IMR-90 (cell line): ENCODE data around the gene PMEPA1. TPM values are rescaled to one million over a fixed set of nuclear protein-coding genes. Genes with fewer than 3 reads are reported as not detected.

Experiments used
- ATAC-seq: fragments of 200-7000 bp; cut with Tn5 transposase; 2 replicates; pipeline ENCODE4 v1.9.1; 2020; ENCODE audit warnings: low read depth, mild to moderate bottlenecking, moderate library complexity
- BruUV-seq: library from RNA; stranded (reverse); fragments of 400-500 nt; replicated peaks from 2 replicates; lab custom pipeline; 2021; lab: Mats Ljungman, UMichigan
- CTCF ChIA-PET: fragments of 300-600 bp; formaldehyde crosslinking; extraction: SDS; loops from one replicate; lab custom pipeline; 2021; ENCODE audit warnings: antibody characterized with exemption; lab: Yijun Ruan, JAX
- POLR2A ChIA-PET: fragments of 300-600 bp; sonication (Branson Sonifier 250); formaldehyde crosslinking; loops from one replicate; lab custom pipeline; 2022; ENCODE audit warnings: antibody characterized with exemption; ENCODE audit not compliant: unreplicated experiment; lab: Charles Lee
- DNase-seq: peaks from one replicate; pipeline ENCODE4 v3.0.0; 2013
- H2AFZ ChIP-seq: replicated peaks from 2 replicates; pipeline ENCODE3; 2013; ENCODE audit warnings: low read length, mild to moderate bottlenecking; ENCODE audit not compliant: poor library complexity
- H2AK5ac ChIP-seq: 2 replicates; pipeline ENCODE4 v1.6.1; 2013; ENCODE audit warnings: low read depth, low read length, inconsistent platforms
- H2AK9ac ChIP-seq: replicated peaks from 2 replicates; pipeline ENCODE3; 2013; ENCODE audit warnings: mild to moderate bottlenecking, low read depth, low read length, moderate library complexity; ENCODE audit not compliant: poor library complexity
- H2BK120ac ChIP-seq: 2 replicates; pipeline ENCODE4 v1.6.1; 2013; ENCODE audit warnings: low read depth, low read length, inconsistent platforms
- H2BK15ac ChIP-seq: 3 replicates; pipeline ENCODE4 v1.6.1; 2013; ENCODE audit warnings: low read depth, low read length, inconsistent platforms
- H2BK20ac ChIP-seq: 2 replicates; pipeline ENCODE4 v1.6.1; 2013; ENCODE audit warnings: low read depth, mild to moderate bottlenecking, inconsistent platforms, low read length, moderate library complexity
- H2BK5ac ChIP-seq: 2 replicates; pipeline ENCODE4 v1.6.1; 2013; ENCODE audit warnings: mild to moderate bottlenecking, low read depth, low read length, inconsistent platforms; ENCODE audit not compliant: poor library complexity, severe bottlenecking
- H3K14ac ChIP-seq: replicated peaks from 2 replicates; pipeline ENCODE4 v1.6.1; 2013; ENCODE audit warnings: low read depth, low read length, inconsistent platforms
- H3K18ac ChIP-seq: 2 replicates; pipeline ENCODE4 v1.6.1; 2013; ENCODE audit warnings: low read depth, low read length, control low read depth
- H3K23ac ChIP-seq: 2 replicates; pipeline ENCODE4 v1.6.1; 2013; ENCODE audit warnings: low read depth, low read length, inconsistent platforms
- H3K27ac ChIP-seq: 2 replicates; pipeline ENCODE4 v1.5.1; 2013; ENCODE audit warnings: mild to moderate bottlenecking, control low read depth, low read length; ENCODE audit not compliant: insufficient read depth
- H3K27me3 ChIP-seq: 2 replicates; pipeline ENCODE4 v1.6.1; 2013; ENCODE audit warnings: low read length; ENCODE audit not compliant: control insufficient read depth, insufficient read depth
- H3K36me3 ChIP-seq: 2 replicates; pipeline ENCODE4 v1.6.1; 2013; ENCODE audit warnings: low read length, mixed read lengths; ENCODE audit not compliant: control insufficient read depth, insufficient read depth
- H3K4ac ChIP-seq: 2 replicates; pipeline ENCODE4 v1.6.1; 2013; ENCODE audit warnings: low read depth, low read length, inconsistent platforms
- H3K4me1 ChIP-seq: 2 replicates; pipeline ENCODE4 v1.6.1; 2013; ENCODE audit warnings: low read length, mixed read lengths; ENCODE audit not compliant: control insufficient read depth, insufficient read depth
- H3K4me2 ChIP-seq: 2 replicates; pipeline ENCODE4 v1.6.1; 2013; ENCODE audit warnings: low read depth, mild to moderate bottlenecking, control low read depth, low read length, moderate library complexity
- H3K4me3 ChIP-seq: 2 replicates; pipeline ENCODE4 v1.5.1; 2013; ENCODE audit warnings: low read depth, mild to moderate bottlenecking, control low read depth, low read length, moderate library complexity; ENCODE audit not compliant: insufficient read depth
- H3K56ac ChIP-seq: 2 replicates; pipeline ENCODE4 v1.6.1; 2013; ENCODE audit warnings: low read length, inconsistent platforms; ENCODE audit not compliant: insufficient read depth; ENCODE audit errors: extremely low read depth
- H3K79me1 ChIP-seq, 2 experiments: 2 replicates each; pipeline ENCODE4 v1.6.1; 2013; ENCODE audit warnings: low read length in 2 of 2, inconsistent platforms in 1 of 2, low read depth in 1 of 2
- H3K9ac ChIP-seq: 2 replicates; pipeline ENCODE4 v1.6.1; 2013; ENCODE audit warnings: low read depth, low read length, control low read depth
- H3K9me1 ChIP-seq: 2 replicates; pipeline ENCODE4 v1.6.1; 2013; ENCODE audit warnings: low read length, inconsistent platforms; ENCODE audit not compliant: insufficient read depth
- H3K9me3 ChIP-seq: 2 replicates; pipeline ENCODE4 v1.6.1; 2013; ENCODE audit warnings: low read length; ENCODE audit not compliant: control insufficient read depth, insufficient read depth
- H4K20me1 ChIP-seq: 2 replicates; pipeline ENCODE4 v1.6.1; 2013; ENCODE audit warnings: low read length, inconsistent platforms; ENCODE audit not compliant: insufficient read depth
- H4K5ac ChIP-seq: 2 replicates; pipeline ENCODE4 v1.6.1; 2013; ENCODE audit warnings: mild to moderate bottlenecking, low read depth, low read length, control low read depth
- H4K8ac ChIP-seq, 2 experiments: 2 replicates each; pipeline ENCODE4 v1.6.1; 2013; ENCODE audit warnings: low read depth in 2 of 2, low read length in 2 of 2, control low read depth in 1 of 2, inconsistent platforms in 1 of 2
- H4K91ac ChIP-seq: 2 replicates; pipeline ENCODE4 v1.6.1; 2013; ENCODE audit warnings: low read depth, low read length, inconsistent platforms; ENCODE audit not compliant: insufficient read depth
- BHLHE40 ChIP-seq: fragments of 150-350 bp; IDR thresholded peaks from 2 replicates; pipeline ENCODE4 v1.6.1; 2016; ENCODE audit warnings: mild to moderate bottlenecking, low read depth, low read length
- CHD1 ChIP-seq: IDR thresholded peaks from 2 replicates; pipeline ENCODE4 v1.6.1; 2012; ENCODE audit warnings: low read depth, low read length, improper control_type of control experiment
- FOS ChIP-seq: fragments of 150-350 bp; IDR thresholded peaks from 2 replicates; pipeline ENCODE4 v1.6.1; 2016; ENCODE audit warnings: low read depth, low read length
- MAZ ChIP-seq: IDR thresholded peaks from 2 replicates; pipeline ENCODE4 v1.6.1; 2012; ENCODE audit warnings: low read depth, mild to moderate bottlenecking, low read length, improper control_type of control experiment, moderate library complexity, borderline replicate concordance
- MXI1 ChIP-seq: IDR thresholded peaks from 2 replicates; pipeline ENCODE4 v1.6.1; 2012; ENCODE audit warnings: low read depth, mild to moderate bottlenecking, low read length, moderate library complexity, borderline replicate concordance
- NFE2L2 ChIP-seq: fragments of 150-350 bp; IDR thresholded peaks from 2 replicates; pipeline ENCODE4 v1.6.1; 2016; ENCODE audit warnings: low read depth, mild to moderate bottlenecking, low read length
- POLR2A ChIP-seq: IDR thresholded peaks from 2 replicates; pipeline ENCODE4 v1.6.1; 2012; ENCODE audit warnings: mild to moderate bottlenecking, low read depth, low read length
- RAD21 ChIP-seq: IDR thresholded peaks from 2 replicates; pipeline ENCODE4 v1.6.1; 2012; ENCODE audit warnings: low read length, improper control_type of control experiment
- RCOR1 ChIP-seq: IDR thresholded peaks from 2 replicates; pipeline ENCODE4 v1.6.1; 2012; ENCODE audit warnings: mild to moderate bottlenecking, low read length, improper control_type of control experiment; ENCODE audit not compliant: insufficient replicate concordance
- RFX5 ChIP-seq: IDR thresholded peaks from 2 replicates; pipeline ENCODE4 v1.8.0; 2012; ENCODE audit warnings: low read depth, mild to moderate bottlenecking, low read length, moderate library complexity
- SMC3 ChIP-seq: fragments of 150-350 bp; IDR thresholded peaks from 2 replicates; pipeline ENCODE4 v1.6.1; 2016; ENCODE audit warnings: low read depth, mild to moderate bottlenecking, antibody characterized with exemption, low read length, moderate library complexity
- WGBS, 2 experiments: methylation state at CpG; one replicate each; pipeline versions ENCODE4 v1.1.5 to v1.1.7; 2013; ENCODE audit warnings: missing lambda C conversion rate in 2 of 2; ENCODE audit not compliant: insufficient read length in 1 of 2; ENCODE audit errors: extremely low coverage in 2 of 2; 5-methylcytosine and 5-hydroxymethylcytosine counted together
- dilution Hi-C: fragments of 300-500 bp; cut with HindIII; formaldehyde crosslinking; loops from one replicate; pipeline ENCODE4 v1.14.3; 2018; ENCODE audit warnings: low sequenced_read_pairs; ENCODE audit not compliant: unreplicated experiment
- in situ Hi-C: fragments of 300-500 bp; cut with MboI; formaldehyde crosslinking; loops from 3 replicates; pipeline ENCODE4 v1.14.3; 2019; ENCODE audit warnings: low sequenced_read_pairs, inconsistent platforms, mixed read lengths
- intact Hi-C: fragments of 100-400 bp; cut with micrococcal nuclease; formaldehyde crosslinking; loops from 2 replicates; pipeline ENCODE4 v1.10.0; 2022
- polyA plus RNA-seq, 3 experiments: library from polyadenylated mRNA; depleted of rRNA; stranded (reverse); fragments of >200 nt; gene quantifications; 2 replicates each; pipeline ENCODE4 v1.2.3, GENCODE V29; 2012; ENCODE audit warnings: low replicate concordance in 1 of 3
- total RNA-seq: library from RNA; depleted of rRNA; stranded (reverse); fragments of >200 nt; gene quantifications from 2 replicates; pipeline ENCODE4 v1.2.3, GENCODE V29; 2012
- TF ChIP-seq, protein P1 (sequence below): conservative IDR thresholded peaks from 2 replicates; pipeline ENCODE4 v1.5.1; 2012; ENCODE audit warnings: mild to moderate bottlenecking, low read depth, low read length, improper control_type of control experiment
- TF ChIP-seq, protein P2 (sequence below): fragments of 150-350 bp; IDR thresholded peaks from 2 replicates; pipeline ENCODE4 v1.6.1; 2017; ENCODE audit warnings: mild to moderate bottlenecking, antibody characterized with exemption, low read length, low read depth

PMEPA1 gene
- total and polyA plus RNA-seq, 2 of the 4 experiments (the other 2 are of a cell fraction), result 2.0 to 6.9 TPM

DNA sequence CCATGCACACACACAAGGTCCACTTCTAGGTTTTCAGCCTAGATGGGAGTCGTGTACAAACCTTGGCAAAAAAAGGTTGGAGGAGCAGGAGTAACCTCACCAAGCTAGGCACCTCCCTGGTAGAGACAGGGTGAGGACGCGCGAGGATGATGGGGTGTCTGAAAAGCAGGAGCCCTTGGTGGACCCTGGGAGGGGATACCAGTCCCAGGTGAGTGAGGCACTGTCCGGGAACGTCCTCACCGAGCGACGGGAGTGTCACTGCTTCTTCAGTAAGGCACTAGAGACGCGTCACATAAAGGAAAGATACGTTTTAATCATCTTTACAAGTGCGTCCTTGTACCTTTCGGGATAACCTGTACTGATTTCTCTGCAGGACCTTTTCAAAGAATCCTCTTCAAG is 60.2 kb downstream of the PMEPA1 start:
- H3K9me1 ChIP-seq, result no peaks in the 10 kb centered on the region
- peaks cover 3% of the 10 kb centered on the region; the same call in 1 of the 2 replicates for H4K20me1 ChIP-seq
- in situ Hi-C loops, result loop anchor here (10.0 kb wide), 1 partner anchor 435 kb away; no protein-coding TSS in a partner anchor

More for the DNA sequence above, 60.2 kb downstream of the PMEPA1 start:
- no peak overlapping the region for H2AK5ac ChIP-seq
- peaks cover 17% of the 10 kb centered on the region; the same call in 1 of the 2 replicates for H3K36me3 ChIP-seq
- intact Hi-C loops (loop anchor here (10.0 kb wide), 1 partner anchor 195 kb away; no protein-coding TSS in a partner anchor), dilution Hi-C loops (no loop called here)
- no peak overlapping the region for H3K23ac ChIP-seq
- CTCF ChIA-PET, result no interaction called here
- H3K18ac ChIP-seq, result no peak overlapping the region
- no peak overlapping the region for H2BK15ac ChIP-seq
- no peak overlapping the region for H2BK20ac ChIP-seq
- POLR2A ChIA-PET, result no interaction called here
- DNase-seq (no peak), ATAC-seq (no peak)
- H3K56ac ChIP-seq, result no peak overlapping the region
- no peak overlapping the region for H3K4me3 ChIP-seq
- WGBS, 2 experiments, result 96% methylated on average over 5 of the region's 14 CpGs; no CpG with 5 or more reads in 1 of the 2 experiments
- H2AK9ac ChIP-seq, result no peak overlapping the region
- H2AFZ ChIP-seq, result no peak overlapping the region
- H3K4me2 ChIP-seq, result no peak overlapping the region
- H3K27ac ChIP-seq, result no peak overlapping the region
- TF ChIP-seq RFX5, result no peak
- TF ChIP-seq MAZ, result no peak
- no peak for TF ChIP-seq FOS
- TF ChIP-seq CHD1, result no peak
- no peak for TF ChIP-seq BHLHE40
- TF ChIP-seq, protein P1, sequence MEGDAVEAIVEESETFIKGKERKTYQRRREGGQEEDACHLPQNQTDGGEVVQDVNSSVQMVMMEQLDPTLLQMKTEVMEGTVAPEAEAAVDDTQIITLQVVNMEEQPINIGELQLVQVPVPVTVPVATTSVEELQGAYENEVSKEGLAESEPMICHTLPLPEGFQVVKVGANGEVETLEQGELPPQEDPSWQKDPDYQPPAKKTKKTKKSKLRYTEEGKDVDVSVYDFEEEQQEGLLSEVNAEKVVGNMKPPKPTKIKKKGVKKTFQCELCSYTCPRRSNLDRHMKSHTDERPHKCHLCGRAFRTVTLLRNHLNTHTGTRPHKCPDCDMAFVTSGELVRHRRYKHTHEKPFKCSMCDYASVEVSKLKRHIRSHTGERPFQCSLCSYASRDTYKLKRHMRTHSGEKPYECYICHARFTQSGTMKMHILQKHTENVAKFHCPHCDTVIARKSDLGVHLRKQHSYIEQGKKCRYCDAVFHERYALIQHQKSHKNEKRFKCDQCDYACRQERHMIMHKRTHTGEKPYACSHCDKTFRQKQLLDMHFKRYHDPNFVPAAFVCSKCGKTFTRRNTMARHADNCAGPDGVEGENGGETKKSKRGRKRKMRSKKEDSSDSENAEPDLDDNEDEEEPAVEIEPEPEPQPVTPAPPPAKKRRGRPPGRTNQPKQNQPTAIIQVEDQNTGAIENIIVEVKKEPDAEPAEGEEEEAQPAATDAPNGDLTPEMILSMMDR, result no peak
- TF ChIP-seq, protein P2, sequence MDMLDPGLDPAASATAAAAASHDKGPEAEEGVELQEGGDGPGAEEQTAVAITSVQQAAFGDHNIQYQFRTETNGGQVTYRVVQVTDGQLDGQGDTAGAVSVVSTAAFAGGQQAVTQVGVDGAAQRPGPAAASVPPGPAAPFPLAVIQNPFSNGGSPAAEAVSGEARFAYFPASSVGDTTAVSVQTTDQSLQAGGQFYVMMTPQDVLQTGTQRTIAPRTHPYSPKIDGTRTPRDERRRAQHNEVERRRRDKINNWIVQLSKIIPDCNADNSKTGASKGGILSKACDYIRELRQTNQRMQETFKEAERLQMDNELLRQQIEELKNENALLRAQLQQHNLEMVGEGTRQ, result no peak
- TF ChIP-seq RCOR1, result no peak
- TF ChIP-seq MXI1, result no peak
- no peak for TF ChIP-seq NFE2L2
- no peak for TF ChIP-seq RAD21
- no peak for TF ChIP-seq SMC3
- no peak for TF ChIP-seq POLR2A
- peaks cover 3% of the 10 kb centered on the region; the same call in 1 of the 2 replicates for H3K9me3 ChIP-seq
- H3K4ac ChIP-seq, result no peak overlapping the region
- no peak overlapping the region for H4K91ac ChIP-seq
- no peak overlapping the region for H2BK120ac ChIP-seq
- no peak overlapping the region for H3K14ac ChIP-seq
- H3K4me1 ChIP-seq, result no peaks in the 10 kb centered on the region
- H3K79me1 ChIP-seq, result no peaks in the 10 kb centered on the region
- no TSS peak for BruUV-seq
- H3K9ac ChIP-seq, result no peak overlapping the region
- no peak overlapping the region for H4K5ac ChIP-seq
- no peak overlapping the region for H2BK5ac ChIP-seq
- H4K8ac ChIP-seq, result no peak overlapping the region
- no peaks in the 10 kb centered on the region; the same call in 1 of the 2 replicates for H3K27me3 ChIP-seq
